ENCODE results near the gene SP6.

SP6 gene

GRCh38 chr17:47867813-47868533 is 17.0 kb upstream of the SP6 start:
- Histone ChIP-seq H3K9me3 (ENCODE audit: control insufficient read depth, insufficient read depth, low read length) (no peaks in the 10 kb centered on the region), H3K4me3 (ENCODE audit: low read depth, low read length) (no peak overlapping the region), H3K9ac (ENCODE audit: low read depth, low read length) (no peak overlapping the region), H3K27me3 (ENCODE audit: control insufficient read depth, insufficient read depth, low read length) (peaks cover 63% of the 10 kb centered on the region), H3K27ac (ENCODE audit: low read depth, low read length) (no peak overlapping the region), H3K4me1 (ENCODE audit: control insufficient read depth, insufficient read depth, low read length) (peaks cover 16% of the 10 kb centered on the region), H3K36me3 (ENCODE audit: control insufficient read depth, insufficient read depth, low read length) (no peaks in the 10 kb centered on the region)

GRCh38 chr17:47866941-47867340 is 16.0 kb upstream of the SP6 start:
- Histone ChIP-seq H3K27me3 (ENCODE audit: control insufficient read depth, insufficient read depth, low read length) (peaks cover 57% of the 10 kb centered on the region), H3K36me3 (ENCODE audit: control insufficient read depth, insufficient read depth, low read length) (no peaks in the 10 kb centered on the region), H3K4me3 (ENCODE audit: low read depth, low read length) (no peak overlapping the region), H3K9ac (ENCODE audit: low read depth, low read length) (no peak overlapping the region), H3K4me1 (ENCODE audit: control insufficient read depth, insufficient read depth, low read length) (peaks cover 16% of the 10 kb centered on the region), H3K27ac (ENCODE audit: low read depth, low read length) (no peak overlapping the region), H3K9me3 (ENCODE audit: control insufficient read depth, insufficient read depth, low read length) (no peaks in the 10 kb centered on the region)

GRCh38 chr17:47864791-47865216 is 13.8 kb upstream of the SP6 start:
- no peak overlapping the region for H3K27ac ChIP-seq (ENCODE audit: low read depth, low read length)
- H3K9ac ChIP-seq (ENCODE audit: low read depth, low read length): no peak overlapping the region
- no peak overlapping the region for H3K4me3 ChIP-seq (ENCODE audit: low read depth, low read length)
- peaks cover 37% of the 10 kb centered on the region for H3K27me3 ChIP-seq (ENCODE audit: control insufficient read depth, insufficient read depth, low read length)
- H3K9me3 ChIP-seq (ENCODE audit: control insufficient read depth, insufficient read depth, low read length): no peaks in the 10 kb centered on the region
- H3K4me1 ChIP-seq (ENCODE audit: control insufficient read depth, insufficient read depth, low read length): peaks cover 7% of the 10 kb centered on the region; the same call in 1 of the 2 replicates
- no peaks in the 10 kb centered on the region for H3K36me3 ChIP-seq (ENCODE audit: control insufficient read depth, insufficient read depth, low read length)

GRCh38 chr17:47862621-47863440 is 11.9 kb upstream of the SP6 start:
- Histone ChIP-seq H3K27ac (ENCODE audit: low read depth, low read length) (no peak overlapping the region), H3K4me3 (ENCODE audit: low read depth, low read length) (no peak overlapping the region), H3K27me3 (ENCODE audit: control insufficient read depth, insufficient read depth, low read length) (peaks cover 25% of the 10 kb centered on the region), H3K36me3 (ENCODE audit: control insufficient read depth, insufficient read depth, low read length) (no peaks in the 10 kb centered on the region), H3K9me3 (ENCODE audit: control insufficient read depth, insufficient read depth, low read length) (no peaks in the 10 kb centered on the region), H3K4me1 (ENCODE audit: control insufficient read depth, insufficient read depth, low read length) (peaks cover 3% of the 10 kb centered on the region; the same call in 1 of the 2 replicates), H3K9ac (ENCODE audit: low read depth, low read length) (no peak overlapping the region)

GRCh38 chr17:47860386-47860785 is 9.4 kb upstream of the SP6 start:
- H3K4me1 ChIP-seq (ENCODE audit: control insufficient read depth, insufficient read depth, low read length): peaks cover 3% of the 10 kb centered on the region; the same call in 1 of the 2 replicates
- H3K36me3 ChIP-seq (ENCODE audit: control insufficient read depth, insufficient read depth, low read length): no peaks in the 10 kb centered on the region
- no peak overlapping the region for H3K27ac ChIP-seq (ENCODE audit: low read depth, low read length)
- peaks cover 34% of the 10 kb centered on the region for H3K27me3 ChIP-seq (ENCODE audit: control insufficient read depth, insufficient read depth, low read length)
- H3K9me3 ChIP-seq (ENCODE audit: control insufficient read depth, insufficient read depth, low read length): no peaks in the 10 kb centered on the region
- H3K4me3 ChIP-seq (ENCODE audit: low read depth, low read length): no peak overlapping the region
- no peak overlapping the region for H3K9ac ChIP-seq (ENCODE audit: low read depth, low read length)

GRCh38 chr17:47857551-47858455 is 6.8 kb upstream of the SP6 start:
- no peaks in the 10 kb centered on the region for H3K9me3 ChIP-seq (ENCODE audit: control insufficient read depth, insufficient read depth, low read length)
- H3K27me3 ChIP-seq (ENCODE audit: control insufficient read depth, insufficient read depth, low read length): peaks cover 56% of the 10 kb centered on the region
- H3K9ac ChIP-seq (ENCODE audit: low read depth, low read length): no peak overlapping the region
- no peaks in the 10 kb centered on the region for H3K36me3 ChIP-seq (ENCODE audit: control insufficient read depth, insufficient read depth, low read length)
- H3K27ac ChIP-seq (ENCODE audit: low read depth, low read length): no peak overlapping the region
- H3K4me3 ChIP-seq (ENCODE audit: low read depth, low read length): no peak overlapping the region
- peaks cover 9% of the 10 kb centered on the region; the same call in 1 of the 2 replicates for H3K4me1 ChIP-seq (ENCODE audit: control insufficient read depth, insufficient read depth, low read length)

GRCh38 chr17:47856830-47857229 is 5.9 kb upstream of the SP6 start:
- Histone ChIP-seq H3K27ac (ENCODE audit: low read depth, low read length) (no peak overlapping the region), H3K4me3 (ENCODE audit: low read depth, low read length) (no peak overlapping the region), H3K4me1 (ENCODE audit: control insufficient read depth, insufficient read depth, low read length) (peaks cover 15% of the 10 kb centered on the region), H3K36me3 (ENCODE audit: control insufficient read depth, insufficient read depth, low read length) (no peaks in the 10 kb centered on the region), H3K27me3 (ENCODE audit: control insufficient read depth, insufficient read depth, low read length) (peaks cover 66% of the 10 kb centered on the region), H3K9ac (ENCODE audit: low read depth, low read length) (no peak overlapping the region), H3K9me3 (ENCODE audit: control insufficient read depth, insufficient read depth, low read length) (no peaks in the 10 kb centered on the region)

GRCh38 chr17:47855737-47856136 is 4.8 kb upstream of the SP6 start:
- Histone ChIP-seq H3K9ac (ENCODE audit: low read depth, low read length) (no peak overlapping the region), H3K4me3 (ENCODE audit: low read depth, low read length) (no peak overlapping the region), H3K27ac (ENCODE audit: low read depth, low read length) (no peak overlapping the region), H3K36me3 (ENCODE audit: control insufficient read depth, insufficient read depth, low read length) (no peaks in the 10 kb centered on the region), H3K27me3 (ENCODE audit: control insufficient read depth, insufficient read depth, low read length) (peaks cover 70% of the 10 kb centered on the region), H3K4me1 (ENCODE audit: control insufficient read depth, insufficient read depth, low read length) (peaks cover 15% of the 10 kb centered on the region), H3K9me3 (ENCODE audit: control insufficient read depth, insufficient read depth, low read length) (no peaks in the 10 kb centered on the region)

GRCh38 chr17:47853616-47854015 is 2.7 kb upstream of the SP6 start:
- Histone ChIP-seq H3K9me3 (ENCODE audit: control insufficient read depth, insufficient read depth, low read length) (no peaks in the 10 kb centered on the region), H3K27ac (ENCODE audit: low read depth, low read length) (no peak overlapping the region), H3K4me3 (ENCODE audit: low read depth, low read length) (no peak overlapping the region), H3K36me3 (ENCODE audit: control insufficient read depth, insufficient read depth, low read length) (no peaks in the 10 kb centered on the region), H3K4me1 (ENCODE audit: control insufficient read depth, insufficient read depth, low read length) (peaks cover 21% of the 10 kb centered on the region), H3K9ac (ENCODE audit: low read depth, low read length) (no peak overlapping the region), H3K27me3 (ENCODE audit: control insufficient read depth, insufficient read depth, low read length) (peaks cover 83% of the 10 kb centered on the region)

GRCh38 chr17:47852113-47852949 is 1.4 kb upstream of the SP6 start:
- Histone ChIP-seq H3K4me1 (ENCODE audit: control insufficient read depth, insufficient read depth, low read length) (peaks cover 18% of the 10 kb centered on the region), H3K27me3 (ENCODE audit: control insufficient read depth, insufficient read depth, low read length) (peaks cover 94% of the 10 kb centered on the region), H3K4me3 (ENCODE audit: low read depth, low read length) (peak overlapping the region; percentile 70), H3K9me3 (ENCODE audit: control insufficient read depth, insufficient read depth, low read length) (no peaks in the 10 kb centered on the region), H3K9ac (ENCODE audit: low read depth, low read length) (no peak overlapping the region), H3K27ac (ENCODE audit: low read depth, low read length) (no peak overlapping the region), H3K36me3 (ENCODE audit: control insufficient read depth, insufficient read depth, low read length) (no peaks in the 10 kb centered on the region)

Measured in HUES48 (cell line).